Spinal cord (tissue), 10 donors: ENCODE results near the gene SFT2D3. TPM values are rescaled to one million over a fixed set of nuclear protein-coding genes. Genes with fewer than 3 reads are reported as not detected.

Experiments
- DNase-seq, 6 donors: peaks; one replicate each; pipeline versions ENCODE4 v3.0.0 to v3.0.0-alpha.2; 2013 to 2015; ENCODE audit warnings: low spot score in 6 of 6, low read depth in 4 of 6
- H3K27ac ChIP-seq: one replicate; pipeline ENCODE4 v1.5.1; 2013; ENCODE audit warnings: low read depth, low read length, control low read depth
- H3K27me3 ChIP-seq: one replicate; pipeline ENCODE4 v1.6.1; 2013; ENCODE audit warnings: low read length; ENCODE audit not compliant: control insufficient read depth, insufficient read depth
- H3K36me3 ChIP-seq: one replicate; pipeline ENCODE4 v1.6.1; 2013; ENCODE audit warnings: low read length; ENCODE audit not compliant: control insufficient read depth, insufficient read depth
- H3K4me1 ChIP-seq: one replicate; pipeline ENCODE4 v1.6.1; 2013; ENCODE audit warnings: low read length; ENCODE audit not compliant: control insufficient read depth, insufficient read depth
- H3K4me3 ChIP-seq: one replicate; pipeline ENCODE4 v1.5.1; 2013; ENCODE audit warnings: low read depth, low read length, control low read depth
- H3K9me3 ChIP-seq: one replicate; pipeline ENCODE4 v1.6.1; 2013; ENCODE audit warnings: low read length; ENCODE audit not compliant: control insufficient read depth, insufficient read depth
- WGBS: methylation state at CpG from one replicate; pipeline ENCODE4 v1.1.5; 2013; ENCODE audit warnings: missing lambda C conversion rate; ENCODE audit not compliant: insufficient coverage; 5-methylcytosine and 5-hydroxymethylcytosine counted together
- polyA plus RNA-seq, 2 donors: library from polyadenylated mRNA; unstranded; fragments of 120-200 nt; gene quantifications; one replicate each; pipeline ENCODE4 v1.2.1, GENCODE V29; 2013; ENCODE audit not compliant: insufficient read length in 2 of 2
- total RNA-seq, 2 donors: library from RNA; depleted of rRNA in 1 of 2; stranded (reverse); fragments of 120-200 nt in 1 of 2; fragments of >200 nt in 1 of 2; gene quantifications; one replicate each; pipeline versions ENCODE4 v1.2.3 to v1.2.4, GENCODE V29; 2013 to 2014
- donor health status: healthy.

Gene SFT2D3
- total and polyA plus RNA-seq, 4 donors, result 6.5 to 9.8 TPM; not detected in 2

GRCh38 chr2:127673291-127674069, 27.8 kb upstream of the SFT2D3 start:
- Histone ChIP-seq H3K27ac (no peak overlapping the region), H3K36me3 (no peaks in the 10 kb centered on the region), H3K4me3 (peak overlapping the region; percentile 26), H3K27me3 (peaks cover 6% of the 10 kb centered on the region), H3K4me1 (peaks cover 27% of the 10 kb centered on the region), H3K9me3 (no peaks in the 10 kb centered on the region)
- WGBS, result 81% methylated on average over 12 of the region's 17 CpGs
- no peak for DNase-seq

GRCh38 chr2:127674241-127675209, 26.8 kb upstream of the SFT2D3 start:
- Histone ChIP-seq H3K4me1 (peaks cover 27% of the 10 kb centered on the region), H3K36me3 (no peaks in the 10 kb centered on the region), H3K27ac (no peak overlapping the region), H3K27me3 (peaks cover 6% of the 10 kb centered on the region), H3K4me3 (peak overlapping the region; percentile 26), H3K9me3 (no peaks in the 10 kb centered on the region)
- no peak for DNase-seq
- WGBS, result 8% methylated on average over 54 of the region's 72 CpGs

- Histone ChIP-seq H3K36me3 (no peaks in the 10 kb centered on the region), H3K27me3 (peaks cover 6% of the 10 kb centered on the region), H3K4me1 (peaks cover 29% of the 10 kb centered on the region), H3K9me3 (no peaks in the 10 kb centered on the region), H3K27ac (no peak within 1 kb of the TSS), H3K4me3 (peak within 1 kb of the TSS; percentile 52)
- 2% methylated on average over 30 of the region's 56 CpGs for WGBS
- peak in 2 of 6 donors; percentile 65 to 74 for DNase-seq
These were observed 25.7 kb upstream of the SFT2D3 start, which contains the start of gene LIMS2 for GRCh38 chr2:127675331-127676261. TSS of gene LIMS2 (minus strand) at chr2:127675530. CDS start at chr2:127675024, 506 bp downstream.

GRCh38 chr2:127676906-127677305, 24.4 kb upstream of the SFT2D3 start:
- DNase-seq, result no peak
- H3K36me3 ChIP-seq, result peaks cover 2% of the 10 kb centered on the region
- no peak overlapping the region for H3K4me3 ChIP-seq
- peaks cover 40% of the 10 kb centered on the region for H3K4me1 ChIP-seq
- H3K9me3 ChIP-seq, result no peaks in the 10 kb centered on the region
- 67% methylated on average over 1 of the region's 2 CpGs for WGBS
- H3K27ac ChIP-seq, result no peak overlapping the region
- H3K27me3 ChIP-seq, result peaks cover 10% of the 10 kb centered on the region

GRCh38 chr2:127678531-127678930, 22.8 kb upstream of the SFT2D3 start:
- Histone ChIP-seq H3K27ac (no peak overlapping the region), H3K27me3 (peaks cover 10% of the 10 kb centered on the region), H3K4me1 (peaks cover 36% of the 10 kb centered on the region), H3K9me3 (no peaks in the 10 kb centered on the region), H3K36me3 (peaks cover 2% of the 10 kb centered on the region), H3K4me3 (no peak overlapping the region)
- WGBS, result 84% methylated on average over 10 of the region's 10 CpGs
- DNase-seq, result no peak

- no peak for DNase-seq
- H3K27me3 ChIP-seq, result peaks cover 10% of the 10 kb centered on the region
- H3K36me3 ChIP-seq, result peaks cover 2% of the 10 kb centered on the region
- 94% methylated on average over 6 of the region's 6 CpGs for WGBS
- peaks cover 35% of the 10 kb centered on the region for H3K4me1 ChIP-seq
- H3K9me3 ChIP-seq, result no peaks in the 10 kb centered on the region
- no peak overlapping the region for H3K27ac ChIP-seq
- H3K4me3 ChIP-seq, result no peak overlapping the region
These were observed 22.3 kb upstream of the SFT2D3 start for GRCh38 chr2:127678991-127679390.

- peaks cover 30% of the 10 kb centered on the region for H3K4me1 ChIP-seq
- WGBS, result 91% methylated on average over 11 of the region's 15 CpGs
- no peaks in the 10 kb centered on the region for H3K9me3 ChIP-seq
- no peak for DNase-seq
- H3K36me3 ChIP-seq, result peaks cover 2% of the 10 kb centered on the region
- peaks cover 7% of the 10 kb centered on the region for H3K27me3 ChIP-seq
- no peak overlapping the region for H3K27ac ChIP-seq
- no peak overlapping the region for H3K4me3 ChIP-seq
These were observed 21.5 kb upstream of the SFT2D3 start for GRCh38 chr2:127679680-127680361.

- H3K4me1 ChIP-seq, result peaks cover 23% of the 10 kb centered on the region
- peaks cover 2% of the 10 kb centered on the region for H3K36me3 ChIP-seq
- 93% methylated on average over 19 of the region's 19 CpGs for WGBS
- peak overlapping the region; percentile 6 for H3K27ac ChIP-seq
- peak overlapping the region; percentile 20 for H3K4me3 ChIP-seq
- no peak for DNase-seq
- peaks cover 5% of the 10 kb centered on the region for H3K27me3 ChIP-seq
- no peaks in the 10 kb centered on the region for H3K9me3 ChIP-seq
These were observed 20.5 kb upstream of the SFT2D3 start for GRCh38 chr2:127680706-127681287.
